Subcutaneous adipose tissue (tissue), 4 donors: ENCODE data around the gene CXCR4. TPM values are rescaled to one million over a fixed set of nuclear protein-coding genes. Genes with fewer than 3 reads are reported as not detected.

ENCODE experiments used
- CTCF ChIP-seq: fragments of 450-650 bp; IDR thresholded peaks from one replicate; pipeline ENCODE4 v1.5.1; 2016; ENCODE audit warnings: low read depth, mild to moderate bottlenecking, control low read depth, antibody characterized with exemption, moderate library complexity
- total RNA-seq, 4 donors: library from RNA; depleted of rRNA; stranded (reverse); fragments of >200 nt; gene quantifications; one replicate each; pipeline ENCODE4 v1.1.0, GENCODE V29; 2016

CXCR4 gene
- total RNA-seq, 4 donors from 2014 or later = 4.1 to 114 (median 35.7) TPM

GRCh38 chr2:136106505-136106904, 11.4 kb downstream of the CXCR4 start:
- TF ChIP-seq CTCF = no peak

- no peak for TF ChIP-seq CTCF
These were observed 13.0 kb downstream of the CXCR4 start for GRCh38 chr2:136104977-136105376.

- no peak for TF ChIP-seq CTCF
These were observed 16.9 kb downstream of the CXCR4 start for GRCh38 chr2:136101042-136101441.

- no peak for TF ChIP-seq CTCF
These were observed 19.5 kb downstream of the CXCR4 start for GRCh38 chr2:136098441-136098840.

- no peak for TF ChIP-seq CTCF
These were observed 24.4 kb downstream of the CXCR4 start for GRCh38 chr2:136093583-136093982.

GRCh38 chr2:136091899-136092298, 26.1 kb downstream of the CXCR4 start:
- no peak for TF ChIP-seq CTCF

- TF ChIP-seq CTCF = no peak
These were observed 31.5 kb downstream of the CXCR4 start for GRCh38 chr2:136086253-136087016.
